ENCODE results near the gene IKBKG. TPM values are rescaled to one million over a fixed set of nuclear protein-coding genes. Genes with fewer than 3 reads are reported as not detected.

IKBKG gene
- total RNA-seq, 1 experiment from 2014 or later: 29.3 TPM

DNA sequence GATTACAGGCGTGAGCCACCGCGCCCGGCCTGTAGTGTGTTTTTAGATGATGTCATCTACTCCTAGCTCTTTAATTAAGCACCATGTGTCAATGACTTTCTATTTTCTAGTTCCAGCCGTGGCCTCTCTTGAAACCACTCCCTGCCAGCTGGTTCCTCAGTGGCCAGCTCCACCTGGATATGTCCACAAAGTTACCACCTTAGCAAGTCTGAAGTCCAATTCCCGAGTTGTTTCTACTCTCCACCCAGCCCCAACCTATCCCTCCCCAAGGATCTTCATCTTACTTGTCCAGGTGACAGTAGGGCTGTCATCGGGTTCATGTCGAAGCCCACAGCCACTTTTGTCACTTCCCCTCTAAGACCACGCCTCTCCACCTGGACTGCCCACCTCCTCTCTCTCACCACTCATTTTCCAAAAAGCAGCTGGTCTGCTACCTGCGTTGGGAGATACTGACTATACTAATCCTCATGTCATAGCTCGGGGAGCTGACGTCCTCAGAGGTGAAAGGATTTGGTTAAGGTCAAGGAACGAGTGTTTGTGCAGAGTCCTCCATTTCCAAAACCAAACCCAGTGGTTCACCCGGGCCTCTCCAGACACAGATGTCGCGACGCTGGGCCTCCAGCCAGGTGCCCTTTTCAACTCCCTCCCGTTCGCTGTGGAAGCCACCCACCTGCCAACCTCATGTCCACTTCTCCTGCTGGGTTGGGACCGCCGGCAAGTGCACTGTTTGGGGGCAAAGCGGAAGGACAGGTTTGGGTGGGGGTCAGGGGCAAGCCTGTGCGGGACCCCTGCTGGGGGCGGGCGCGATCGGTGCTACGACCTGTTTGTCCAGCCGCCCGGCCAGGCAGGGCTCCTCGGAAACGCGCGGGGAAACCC is 32.1 kb upstream of the IKBKG start:
- no peaks in the 10 kb centered on the region for H3K9me3 ChIP-seq
- H3K36me3 ChIP-seq (ENCODE audit: control insufficient read depth, insufficient read depth, low read length): no peaks in the 10 kb centered on the region
- H3K4me1 Mint-ChIP-seq (ENCODE audit: low read depth, unreplicated experiment): peaks cover 6% of the 10 kb centered on the region
- ChIA-PET POLR2A (interaction anchor here (1.1 to 2.0 kb wide), 2 partner anchors 25 to 29 kb away, joined by 3 to 8 read pairs; partner anchors contain the start of genes SLC10A3 and UBL4A), CTCF (interaction anchor here (0.6 to 0.7 kb wide), 2 partner anchors 12 to 15 kb away, joined by 3 read pairs; no protein-coding TSS in a partner anchor)
- no peak for DNase-seq
- H3K27me3 ChIP-seq (replicated peaks; ENCODE audit: control insufficient read depth, insufficient read depth, low read length): no peaks in the 10 kb centered on the region
- H3K4me3 ChIP-seq (ENCODE audit: low read depth, low read length): peak overlapping the region; percentile 79
- H3K27me3 Mint-ChIP-seq (ENCODE audit: insufficient read depth, unreplicated experiment): no peaks in the 10 kb centered on the region
- TF ChIP-seq, protein P1, sequence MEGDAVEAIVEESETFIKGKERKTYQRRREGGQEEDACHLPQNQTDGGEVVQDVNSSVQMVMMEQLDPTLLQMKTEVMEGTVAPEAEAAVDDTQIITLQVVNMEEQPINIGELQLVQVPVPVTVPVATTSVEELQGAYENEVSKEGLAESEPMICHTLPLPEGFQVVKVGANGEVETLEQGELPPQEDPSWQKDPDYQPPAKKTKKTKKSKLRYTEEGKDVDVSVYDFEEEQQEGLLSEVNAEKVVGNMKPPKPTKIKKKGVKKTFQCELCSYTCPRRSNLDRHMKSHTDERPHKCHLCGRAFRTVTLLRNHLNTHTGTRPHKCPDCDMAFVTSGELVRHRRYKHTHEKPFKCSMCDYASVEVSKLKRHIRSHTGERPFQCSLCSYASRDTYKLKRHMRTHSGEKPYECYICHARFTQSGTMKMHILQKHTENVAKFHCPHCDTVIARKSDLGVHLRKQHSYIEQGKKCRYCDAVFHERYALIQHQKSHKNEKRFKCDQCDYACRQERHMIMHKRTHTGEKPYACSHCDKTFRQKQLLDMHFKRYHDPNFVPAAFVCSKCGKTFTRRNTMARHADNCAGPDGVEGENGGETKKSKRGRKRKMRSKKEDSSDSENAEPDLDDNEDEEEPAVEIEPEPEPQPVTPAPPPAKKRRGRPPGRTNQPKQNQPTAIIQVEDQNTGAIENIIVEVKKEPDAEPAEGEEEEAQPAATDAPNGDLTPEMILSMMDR (IDR thresholded peaks at IDR 0.05; ENCODE audit: insufficient read depth in 1 of 2, low read depth in 1 of 2, low read length in 1 of 2, severe bottlenecking in 1 of 2, unreplicated experiment in 1 of 2): no peak
- peak overlapping the region; percentile 39 for H3K27ac Mint-ChIP-seq (ENCODE audit: unreplicated experiment)
- intact Hi-C loops (cut with micrococcal nuclease; ENCODE audit: unreplicated experiment): loop anchor here (5.0 kb wide), 1 partner anchor 38 kb away; the partner anchor contains the start of gene LAGE3
- no peaks in the 10 kb centered on the region for H3K9me3 Mint-ChIP-seq (ENCODE audit: unreplicated experiment)
- H3K36me3 Mint-ChIP-seq (ENCODE audit: insufficient read depth, unreplicated experiment): peaks cover 10% of the 10 kb centered on the region
- peaks cover 10% of the 10 kb centered on the region for H3K4me1 ChIP-seq
- TSS peak; percentile 54 for BruUV-seq (replicated peaks)
- H3K4me3 Mint-ChIP-seq (ENCODE audit: unreplicated experiment): peak overlapping the region; percentile 88

DNA sequence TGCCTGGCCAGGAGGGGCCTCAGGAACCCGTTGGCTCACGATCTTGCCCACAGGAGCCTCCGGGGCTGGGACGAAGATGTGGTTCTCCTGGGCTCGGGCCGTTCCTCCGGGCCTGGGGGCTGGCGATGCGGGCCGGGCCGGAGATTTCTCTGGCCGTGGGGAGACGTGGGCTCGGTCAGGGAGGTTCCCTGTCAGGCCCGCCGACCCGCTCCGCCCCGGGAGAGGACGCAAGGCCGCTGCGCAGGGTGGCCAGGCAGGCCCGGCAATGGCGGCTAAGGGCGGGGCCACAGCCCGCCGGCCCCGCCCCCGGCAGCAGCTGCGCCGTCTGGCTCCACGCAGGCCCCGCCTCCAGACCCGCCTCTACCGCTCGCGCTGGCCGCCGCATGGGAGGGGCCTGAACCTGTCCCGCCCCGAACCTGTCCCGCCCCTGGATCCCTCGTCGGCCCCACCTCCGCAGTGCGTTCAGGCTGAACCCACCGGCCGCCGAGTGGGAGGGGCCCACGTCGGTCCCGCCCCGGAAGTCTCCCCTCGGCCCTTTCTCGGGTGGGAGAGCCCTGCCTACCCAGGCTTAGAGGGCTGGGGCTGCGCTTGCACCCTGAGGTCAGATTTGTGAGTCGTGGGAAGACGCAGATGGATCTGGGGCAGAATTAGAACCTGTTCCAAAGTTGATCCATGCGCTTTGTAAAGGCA is 31.3 kb upstream of the IKBKG start, which contains the start of gene FAM3A:
FAM3A (minus strand) TSS at position 267 of the 690 bp plus-strand sequence. CDS start 460 bp downstream, outside the sequence.
- POLR2A ChIA-PET: interaction anchor here (1.3 to 2.0 kb wide), 2 partner anchors 11 to 26 kb away, joined by 4 to 8 read pairs; partner anchors contain the start of gene SLC10A3
- H3K9me3 Mint-ChIP-seq (ENCODE audit: unreplicated experiment): no peaks in the 10 kb centered on the region
- no TSS peak for BruUV-seq (replicated peaks)
- H3K27ac Mint-ChIP-seq (ENCODE audit: unreplicated experiment): peak within 1 kb of the TSS; percentile 89
- peaks cover 6% of the 10 kb centered on the region for H3K4me1 Mint-ChIP-seq (ENCODE audit: low read depth, unreplicated experiment)
- peaks cover 10% of the 10 kb centered on the region for H3K36me3 Mint-ChIP-seq (ENCODE audit: insufficient read depth, unreplicated experiment)
- H3K27me3 Mint-ChIP-seq (ENCODE audit: insufficient read depth, unreplicated experiment): no peaks in the 10 kb centered on the region
- Histone ChIP-seq H3K4me3 (ENCODE audit: low read depth, low read length) (peak within 1 kb of the TSS; percentile 79), H3K4me1 (peaks cover 10% of the 10 kb centered on the region), H3K9me3 (no peaks in the 10 kb centered on the region), H3K27me3 (replicated peaks; ENCODE audit: control insufficient read depth, insufficient read depth, low read length) (no peaks in the 10 kb centered on the region), H3K36me3 (ENCODE audit: control insufficient read depth, insufficient read depth, low read length) (no peaks in the 10 kb centered on the region)
- H3K4me3 Mint-ChIP-seq (ENCODE audit: unreplicated experiment): peak within 1 kb of the TSS; percentile 88
- intact Hi-C loops (cut with micrococcal nuclease; ENCODE audit: unreplicated experiment): loop anchor here (1.0 to 5.0 kb wide), 4 partner anchors 11 to 39 kb away; partner anchors contain the start of genes IKBKG, LAGE3 and SLC10A3
- peak; percentile 92 for DNase-seq
- CTCF ChIA-PET: interaction anchor here (0.6 to 1.7 kb wide), 3 partner anchors 11 to 26 kb away, joined by 3 to 5 read pairs (median 3); partner anchors contain the start of gene SLC10A3
- TF ChIP-seq, protein P1 (IDR thresholded peaks at IDR 0.05; ENCODE audit: insufficient read depth in 1 of 2, low read depth in 1 of 2, low read length in 1 of 2, severe bottlenecking in 1 of 2, unreplicated experiment in 1 of 2): no peak

Data from Caco-2 (cell line).